Cardiac fibroblast (primary cell): ENCODE data around the gene PIN1.
A peak's percentile ranks its signal among the peaks of the same experiment; 100 is the strongest.

ENCODE experiments used
- DNase-seq, 2 donors: peaks; one replicate each; pipeline versions ENCODE4 v3.0.0 to v3.0.0-alpha.2; 2010; ENCODE audit warnings: low read depth in 2 of 2
- H3K4me3 ChIP-seq, 2 donors: replicated peaks in 1 of 2; 1 replicate in 1 of 2; 2 replicates in 1 of 2; pipeline ENCODE4 v1.5.1; 2011; ENCODE audit warnings: low read depth in 2 of 2, low read length in 2 of 2, mild to moderate bottlenecking in 2 of 2, moderate library complexity in 1 of 2
- TF ChIP-seq, protein P1 (sequence below): IDR thresholded peaks from one replicate; pipeline ENCODE4 v1.5.1; 2011; ENCODE audit warnings: low read depth, mild to moderate bottlenecking, low read length, inconsistent platforms

PIN1 gene

DNA sequence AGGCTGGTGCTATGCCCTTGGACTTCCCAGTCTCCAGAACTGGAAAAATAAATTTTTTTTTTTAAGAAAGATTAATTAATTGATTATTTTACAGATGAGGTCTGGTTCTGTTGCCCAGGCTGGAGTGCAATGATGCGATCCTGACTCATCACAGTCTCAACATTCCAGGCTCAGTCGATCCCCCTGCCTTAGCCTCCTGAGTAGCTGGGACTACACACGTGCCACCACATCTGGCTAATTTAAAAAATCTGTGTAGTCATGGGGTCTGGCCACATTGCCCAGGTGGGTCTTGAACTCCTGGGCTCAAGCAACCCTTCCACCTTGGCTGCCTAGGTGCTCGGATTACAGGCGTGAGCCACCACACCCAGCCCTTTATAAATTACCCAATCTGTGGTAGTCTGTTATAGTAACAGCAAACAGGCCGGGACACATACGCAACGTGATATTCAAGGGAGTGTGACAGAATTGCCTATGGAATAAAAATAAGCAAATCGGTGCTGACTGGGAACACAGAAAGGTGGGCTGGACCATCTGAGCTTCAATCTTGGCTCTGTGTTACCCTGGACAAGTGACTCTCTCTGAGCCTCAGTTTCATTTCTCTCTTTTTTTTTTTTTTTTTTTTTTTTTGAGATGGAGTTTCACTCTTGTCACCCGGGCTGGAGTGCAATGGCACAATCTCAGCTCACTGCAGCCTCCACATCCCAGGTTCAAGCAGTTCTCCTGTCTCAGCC, 42.8 kb downstream of the PIN1 start:
- DNase-seq = peak; percentile 18 to 67
- no peak overlapping the region for H3K4me3 ChIP-seq
- TF ChIP-seq, protein P1, sequence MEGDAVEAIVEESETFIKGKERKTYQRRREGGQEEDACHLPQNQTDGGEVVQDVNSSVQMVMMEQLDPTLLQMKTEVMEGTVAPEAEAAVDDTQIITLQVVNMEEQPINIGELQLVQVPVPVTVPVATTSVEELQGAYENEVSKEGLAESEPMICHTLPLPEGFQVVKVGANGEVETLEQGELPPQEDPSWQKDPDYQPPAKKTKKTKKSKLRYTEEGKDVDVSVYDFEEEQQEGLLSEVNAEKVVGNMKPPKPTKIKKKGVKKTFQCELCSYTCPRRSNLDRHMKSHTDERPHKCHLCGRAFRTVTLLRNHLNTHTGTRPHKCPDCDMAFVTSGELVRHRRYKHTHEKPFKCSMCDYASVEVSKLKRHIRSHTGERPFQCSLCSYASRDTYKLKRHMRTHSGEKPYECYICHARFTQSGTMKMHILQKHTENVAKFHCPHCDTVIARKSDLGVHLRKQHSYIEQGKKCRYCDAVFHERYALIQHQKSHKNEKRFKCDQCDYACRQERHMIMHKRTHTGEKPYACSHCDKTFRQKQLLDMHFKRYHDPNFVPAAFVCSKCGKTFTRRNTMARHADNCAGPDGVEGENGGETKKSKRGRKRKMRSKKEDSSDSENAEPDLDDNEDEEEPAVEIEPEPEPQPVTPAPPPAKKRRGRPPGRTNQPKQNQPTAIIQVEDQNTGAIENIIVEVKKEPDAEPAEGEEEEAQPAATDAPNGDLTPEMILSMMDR = no peak

DNA sequence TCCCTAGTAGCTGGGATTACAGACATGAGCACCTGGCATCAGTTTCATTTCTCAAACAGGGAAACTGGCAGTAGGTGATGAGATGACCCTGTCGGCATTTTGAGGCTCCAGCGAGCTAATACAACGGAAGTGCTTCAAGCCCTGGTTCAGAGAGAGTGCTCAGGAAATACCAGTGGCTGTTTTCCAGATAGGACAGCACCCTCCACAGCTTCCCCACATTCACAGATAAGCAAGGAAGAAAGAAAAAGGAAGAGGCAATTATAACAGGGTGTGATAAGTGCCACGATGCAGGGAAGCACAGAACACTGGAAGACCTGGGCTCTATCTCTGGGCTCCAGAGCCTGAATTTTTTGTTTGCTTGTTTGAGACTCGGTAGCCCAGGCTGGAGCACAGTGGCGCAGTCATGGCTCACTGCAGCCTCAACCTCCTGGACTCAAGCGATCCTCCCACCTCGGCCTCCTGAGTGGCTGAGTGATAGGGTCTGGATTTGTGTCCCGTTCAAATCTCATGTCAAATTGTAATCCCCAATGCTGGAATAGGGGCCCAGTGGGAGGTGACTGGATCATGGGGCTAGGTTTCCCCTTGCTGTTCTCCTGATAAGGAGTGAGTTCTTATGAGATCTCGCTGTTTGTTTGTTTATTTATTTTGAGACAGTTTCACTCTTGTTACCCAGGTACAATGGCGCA, 43.5 kb downstream of the PIN1 start:
- no peak overlapping the region for H3K4me3 ChIP-seq
- DNase-seq = peak; percentile 16 to 61
- TF ChIP-seq, protein P1 = no peak

DNA sequence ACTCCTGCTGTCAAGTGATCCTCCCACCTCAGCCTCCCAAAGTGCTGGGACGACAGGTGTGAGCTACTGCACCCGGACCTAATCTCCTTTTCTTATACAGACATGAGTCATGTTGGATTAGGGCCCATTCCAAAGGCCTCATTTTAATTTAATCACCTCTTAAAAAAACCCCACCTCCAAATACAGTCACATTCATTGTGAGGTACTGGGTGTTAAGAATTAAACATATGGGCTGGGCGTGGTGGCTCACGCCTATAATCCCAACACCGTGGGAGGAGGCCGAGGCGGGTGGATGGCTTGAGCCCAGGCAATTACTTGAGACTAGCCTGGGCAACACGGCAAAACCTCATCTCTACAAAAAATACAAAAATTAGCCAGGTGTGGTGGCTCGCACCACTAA, 46.6 kb downstream of the PIN1 start:
- no peak overlapping the region for H3K4me3 ChIP-seq
- TF ChIP-seq, protein P1 = no peak
- DNase-seq = no peak

DNA sequence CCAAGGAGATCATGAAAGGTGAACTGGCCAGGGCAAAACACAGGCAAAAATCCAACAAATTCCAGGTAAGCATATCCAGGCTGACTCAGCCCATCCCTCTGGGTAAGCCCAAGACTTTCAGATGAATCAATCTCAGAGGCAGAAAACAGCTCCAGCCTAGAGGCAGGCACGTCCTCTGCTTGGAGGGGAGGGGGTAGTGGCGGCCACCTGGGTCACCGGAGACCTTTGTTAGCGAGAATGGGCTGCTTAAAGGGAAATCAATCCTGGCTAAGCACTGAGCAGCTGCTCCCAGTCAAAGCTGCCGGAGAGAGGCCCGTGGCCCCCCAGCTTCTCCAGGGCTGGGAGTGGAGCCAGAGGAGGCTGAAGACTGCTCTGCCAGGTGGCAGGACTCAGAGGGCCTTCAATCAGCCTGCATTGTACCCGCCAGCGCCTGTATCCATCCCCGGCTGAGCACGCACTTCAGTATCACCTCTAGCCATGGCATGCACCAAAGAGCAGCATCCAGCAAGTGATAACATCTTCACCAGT, 48.2 kb downstream of the PIN1 start:
- DNase-seq = no peak
- TF ChIP-seq, protein P1 = no peak
- H3K4me3 ChIP-seq = no peak overlapping the region

DNA sequence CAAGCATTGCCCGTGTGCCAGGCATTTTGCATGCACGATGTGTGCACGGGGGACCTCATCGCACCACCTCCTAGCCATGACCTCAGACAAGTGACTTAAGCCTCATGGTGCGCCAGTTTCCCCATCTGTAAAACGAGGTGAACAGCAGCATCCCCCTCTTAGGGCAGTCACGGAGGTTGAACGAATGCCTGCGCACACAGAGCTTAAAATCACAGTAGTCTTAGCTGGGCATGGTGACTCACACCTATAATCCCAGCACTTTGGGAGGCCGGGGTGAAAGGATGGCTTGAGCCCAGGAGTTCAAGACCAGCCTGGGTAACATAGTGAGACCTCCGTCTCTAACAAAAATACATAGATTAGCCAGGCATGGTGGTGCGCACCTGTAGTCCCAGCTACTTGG, 48.6 kb downstream of the PIN1 start:
- no peak for DNase-seq
- no peak overlapping the region for H3K4me3 ChIP-seq
- TF ChIP-seq, protein P1 = no peak

DNA sequence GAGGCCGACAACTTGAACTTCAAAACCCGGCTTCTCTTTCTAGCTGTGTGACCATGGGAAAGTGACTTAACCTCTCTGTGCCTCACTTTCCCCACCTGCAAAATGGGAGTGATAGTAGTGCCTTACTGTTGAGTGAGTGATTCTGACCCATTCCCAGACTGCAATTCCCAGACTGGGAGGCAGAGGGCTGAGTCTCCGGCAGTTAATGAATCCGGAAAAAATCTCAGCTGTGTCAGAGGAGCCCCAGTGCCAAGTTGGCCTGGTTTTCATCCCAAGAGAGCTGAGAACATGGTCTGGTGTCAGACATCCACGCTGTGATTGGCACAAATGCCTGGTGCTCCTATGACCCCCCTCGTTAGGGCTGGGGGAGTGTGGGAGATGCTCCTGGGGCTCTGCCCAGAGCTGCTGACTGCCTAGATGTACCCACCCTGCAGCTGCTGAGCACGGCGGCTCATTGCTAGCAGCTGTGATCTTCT, 50.0 kb downstream of the PIN1 start:
- H3K4me3 ChIP-seq = no peak overlapping the region
- TF ChIP-seq, protein P1 = peak; percentile 57
- DNase-seq = peak; percentile 54 to 87
